Measurements from ENCODE around the gene ZNF687. TPM values are rescaled to one million over a fixed set of nuclear protein-coding genes. Genes with fewer than 3 reads are reported as not detected.

The ZNF687 gene
- polyA plus RNA-seq, 1 of the 3 experiments (the other 2 are of a cell fraction): 15.8 TPM

- no peak for TF ChIP-seq YY1 (IDR thresholded peaks at IDR 0.05; ENCODE audit: low read depth)
Observed at GRCh38 chr1:151324390-151324930, 42.4 kb downstream of the ZNF687 start (continued).

GRCh38 chr1:151325231-151325630, 43.1 kb downstream of the ZNF687 start:
- Histone ChIP-seq H2AFZ (ENCODE audit: low read depth) (no peak overlapping the region), H3K4me3 (ENCODE audit: low read depth in 2 of 2, low read length in 1 of 2) (no peak overlapping the region), H3K9me2 (no peaks in the 10 kb centered on the region), H3K4me2 (peak overlapping the region; percentile 85), H3K4me1 (ENCODE audit: control insufficient read depth in 1 of 2, insufficient read depth in 2 of 2, low read depth in 1 of 2, low read length in 1 of 2) (peaks cover 5 to 12% of the 10 kb centered on the region in 2 experiments; a peak in 3 of 4 replicates), H3K36me3 (replicated peaks in 1 of 2; ENCODE audit: control insufficient read depth in 1 of 2, insufficient read depth in 2 of 2, low read length in 1 of 2) (peaks cover 26 to 39% of the 10 kb centered on the region in 2 experiments), H3K9ac (no peak overlapping the region; the same call in 1 of the 2 replicates), H3K9me3 (no peaks in the 10 kb centered on the region), H4K20me1 (ENCODE audit: insufficient read depth) (no peaks in the 10 kb centered on the region), H3F3A (replicated peaks; ENCODE audit: insufficient read depth) (no peaks in the 10 kb centered on the region), H3K27ac (ENCODE audit: low read depth in 2 of 2, low read length in 1 of 2) (no peak overlapping the region), H3K79me2 (ENCODE audit: insufficient read depth) (peaks cover 62% of the 10 kb centered on the region), H3K27me3 (ENCODE audit: insufficient read depth) (no peaks in the 10 kb centered on the region)
- CTCF ChIA-PET: interaction anchor here (1.0 to 16.4 kb wide), 4 partner anchors 14 to 24 kb away, joined by 3 to 142 read pairs (median 4); no protein-coding TSS in a partner anchor
- POLR2A ChIA-PET: no interaction called here
- 87% methylated on average over 7 of the region's 7 CpGs for WGBS (ENCODE audit: low lambda C conversion rate)
- no peak for DNase-seq
- no peak for TF ChIP-seq ELF1 (IDR thresholded peaks at IDR 0.05)
- TF ChIP-seq EZH2phosphoT487 (IDR thresholded peaks at IDR 0.05; ENCODE audit: borderline replicate concordance, low read depth): no peak
- TF ChIP-seq, protein P1, sequence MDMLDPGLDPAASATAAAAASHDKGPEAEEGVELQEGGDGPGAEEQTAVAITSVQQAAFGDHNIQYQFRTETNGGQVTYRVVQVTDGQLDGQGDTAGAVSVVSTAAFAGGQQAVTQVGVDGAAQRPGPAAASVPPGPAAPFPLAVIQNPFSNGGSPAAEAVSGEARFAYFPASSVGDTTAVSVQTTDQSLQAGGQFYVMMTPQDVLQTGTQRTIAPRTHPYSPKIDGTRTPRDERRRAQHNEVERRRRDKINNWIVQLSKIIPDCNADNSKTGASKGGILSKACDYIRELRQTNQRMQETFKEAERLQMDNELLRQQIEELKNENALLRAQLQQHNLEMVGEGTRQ (IDR thresholded peaks at IDR 0.05; ENCODE audit: borderline replicate concordance, low read depth, low read length): no peak
- TF ChIP-seq, protein P2, sequence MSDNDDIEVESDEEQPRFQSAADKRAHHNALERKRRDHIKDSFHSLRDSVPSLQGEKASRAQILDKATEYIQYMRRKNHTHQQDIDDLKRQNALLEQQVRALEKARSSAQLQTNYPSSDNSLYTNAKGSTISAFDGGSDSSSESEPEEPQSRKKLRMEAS (IDR thresholded peaks at IDR 0.05; ENCODE audit: low read depth): no peak
- no peak for TF ChIP-seq MXI1 (IDR thresholded peaks at IDR 0.05; ENCODE audit: low read depth, low read length)
- TF ChIP-seq, protein P3, sequence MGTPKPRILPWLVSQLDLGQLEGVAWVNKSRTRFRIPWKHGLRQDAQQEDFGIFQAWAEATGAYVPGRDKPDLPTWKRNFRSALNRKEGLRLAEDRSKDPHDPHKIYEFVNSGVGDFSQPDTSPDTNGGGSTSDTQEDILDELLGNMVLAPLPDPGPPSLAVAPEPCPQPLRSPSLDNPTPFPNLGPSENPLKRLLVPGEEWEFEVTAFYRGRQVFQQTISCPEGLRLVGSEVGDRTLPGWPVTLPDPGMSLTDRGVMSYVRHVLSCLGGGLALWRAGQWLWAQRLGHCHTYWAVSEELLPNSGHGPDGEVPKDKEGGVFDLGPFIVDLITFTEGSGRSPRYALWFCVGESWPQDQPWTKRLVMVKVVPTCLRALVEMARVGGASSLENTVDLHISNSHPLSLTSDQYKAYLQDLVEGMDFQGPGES (IDR thresholded peaks at IDR 0.05; ENCODE audit: low read depth, low read length): no peak
- TF ChIP-seq FOXM1 (IDR thresholded peaks at IDR 0.05; ENCODE audit: low read depth): no peak
- TF ChIP-seq PBX3 (IDR thresholded peaks at IDR 0.05): no peak
- TF ChIP-seq, protein P4, sequence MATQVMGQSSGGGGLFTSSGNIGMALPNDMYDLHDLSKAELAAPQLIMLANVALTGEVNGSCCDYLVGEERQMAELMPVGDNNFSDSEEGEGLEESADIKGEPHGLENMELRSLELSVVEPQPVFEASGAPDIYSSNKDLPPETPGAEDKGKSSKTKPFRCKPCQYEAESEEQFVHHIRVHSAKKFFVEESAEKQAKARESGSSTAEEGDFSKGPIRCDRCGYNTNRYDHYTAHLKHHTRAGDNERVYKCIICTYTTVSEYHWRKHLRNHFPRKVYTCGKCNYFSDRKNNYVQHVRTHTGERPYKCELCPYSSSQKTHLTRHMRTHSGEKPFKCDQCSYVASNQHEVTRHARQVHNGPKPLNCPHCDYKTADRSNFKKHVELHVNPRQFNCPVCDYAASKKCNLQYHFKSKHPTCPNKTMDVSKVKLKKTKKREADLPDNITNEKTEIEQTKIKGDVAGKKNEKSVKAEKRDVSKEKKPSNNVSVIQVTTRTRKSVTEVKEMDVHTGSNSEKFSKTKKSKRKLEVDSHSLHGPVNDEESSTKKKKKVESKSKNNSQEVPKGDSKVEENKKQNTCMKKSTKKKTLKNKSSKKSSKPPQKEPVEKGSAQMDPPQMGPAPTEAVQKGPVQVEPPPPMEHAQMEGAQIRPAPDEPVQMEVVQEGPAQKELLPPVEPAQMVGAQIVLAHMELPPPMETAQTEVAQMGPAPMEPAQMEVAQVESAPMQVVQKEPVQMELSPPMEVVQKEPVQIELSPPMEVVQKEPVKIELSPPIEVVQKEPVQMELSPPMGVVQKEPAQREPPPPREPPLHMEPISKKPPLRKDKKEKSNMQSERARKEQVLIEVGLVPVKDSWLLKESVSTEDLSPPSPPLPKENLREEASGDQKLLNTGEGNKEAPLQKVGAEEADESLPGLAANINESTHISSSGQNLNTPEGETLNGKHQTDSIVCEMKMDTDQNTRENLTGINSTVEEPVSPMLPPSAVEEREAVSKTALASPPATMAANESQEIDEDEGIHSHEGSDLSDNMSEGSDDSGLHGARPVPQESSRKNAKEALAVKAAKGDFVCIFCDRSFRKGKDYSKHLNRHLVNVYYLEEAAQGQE (IDR thresholded peaks at IDR 0.05; ENCODE audit: low read depth, low read length): no peak
- TF ChIP-seq FOSL2 (IDR thresholded peaks at IDR 0.05; ENCODE audit: borderline replicate concordance, low read depth): no peak
- no peak for TF ChIP-seq CHD2 (IDR thresholded peaks at IDR 0.05; ENCODE audit: low read length, partially characterized antibody)
